HG03095 (cell line): ENCODE data around the gene ZNF780B.

Experiments used
- ATAC-seq: cut with Tn5 transposase; IDR thresholded peaks from one replicate; pipeline ENCODE4 v1.9.1; 2021; ENCODE audit warnings: moderate library complexity; ENCODE audit not compliant: unreplicated experiment

The ZNF780B gene

DNA sequence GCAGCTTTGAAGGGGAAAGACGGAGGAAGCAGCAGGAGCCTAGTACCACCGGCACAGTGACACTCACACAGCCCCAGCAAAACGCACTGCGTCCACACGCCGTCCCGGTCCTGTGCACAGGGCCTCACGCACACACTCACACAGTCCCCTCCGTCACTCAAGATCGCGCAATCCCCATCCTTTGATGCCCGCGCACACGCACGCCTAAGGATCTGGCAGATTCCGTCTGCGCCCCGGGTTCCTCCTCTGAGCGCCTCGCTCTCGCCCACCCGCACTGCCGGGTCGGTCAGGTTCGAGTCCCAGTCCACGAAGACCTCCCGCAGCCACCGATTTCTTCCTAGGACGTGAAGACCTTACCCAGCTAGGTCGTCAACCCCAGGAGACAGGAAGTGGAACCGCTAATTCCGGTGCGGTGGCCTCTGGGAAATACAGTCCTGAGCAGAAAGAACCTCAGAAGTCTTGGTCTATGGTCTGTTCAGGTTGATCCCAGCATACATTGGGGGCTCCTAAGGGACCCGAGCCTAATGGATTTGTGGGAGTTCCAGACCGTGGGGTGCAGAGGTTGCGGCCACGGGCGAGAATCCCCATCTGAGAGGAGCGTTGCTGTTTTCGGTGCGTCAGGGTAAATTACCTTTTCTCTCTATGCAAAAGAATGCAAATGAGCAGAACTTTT, at the start of gene ZNF780B:
TSS of gene ZNF780B (minus strand) at position 400 of the 673 bp plus-strand sequence. CDS start 5,899 bp downstream, outside the sequence.
- ATAC-seq = no peak

DNA sequence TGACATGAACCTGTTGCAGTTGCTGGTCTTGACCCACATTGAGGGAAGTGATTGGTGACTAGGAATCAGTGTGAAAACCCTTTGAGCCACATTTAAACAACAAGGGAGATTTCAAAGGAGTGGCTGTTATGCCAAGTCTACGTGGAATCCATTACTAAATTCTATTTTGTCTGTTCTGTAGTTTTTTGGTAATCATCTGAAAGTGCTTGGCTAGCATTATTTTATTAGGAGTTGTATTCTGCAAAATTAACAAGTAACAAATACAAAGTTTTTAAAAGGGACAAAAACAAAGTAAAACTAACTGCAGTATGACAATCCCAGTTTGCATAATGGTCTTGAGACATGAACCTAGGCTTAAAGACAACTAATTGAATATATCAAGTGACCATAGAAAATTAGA, 48.7 kb upstream of the ZNF780B start:
- ATAC-seq = no peak

DNA sequence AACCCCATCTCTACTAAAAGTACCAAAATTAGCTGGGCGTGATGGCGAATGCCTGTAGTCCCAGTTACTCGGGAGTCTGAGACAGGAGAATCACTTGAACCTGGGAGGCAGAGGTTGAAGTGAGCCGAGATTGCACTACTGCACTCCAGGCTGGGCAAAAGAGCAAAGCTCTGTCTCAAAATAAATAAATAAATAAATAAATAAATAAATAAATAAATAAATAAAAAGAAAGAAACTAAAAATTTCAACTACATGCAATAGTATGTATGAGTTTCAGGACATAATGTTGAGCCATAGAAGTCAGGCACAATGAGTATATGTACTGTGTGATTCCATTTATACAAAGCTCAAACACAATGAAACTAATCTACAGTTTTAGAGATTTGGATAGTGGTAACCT, 47.6 kb upstream of the ZNF780B start:
- no peak for ATAC-seq

DNA sequence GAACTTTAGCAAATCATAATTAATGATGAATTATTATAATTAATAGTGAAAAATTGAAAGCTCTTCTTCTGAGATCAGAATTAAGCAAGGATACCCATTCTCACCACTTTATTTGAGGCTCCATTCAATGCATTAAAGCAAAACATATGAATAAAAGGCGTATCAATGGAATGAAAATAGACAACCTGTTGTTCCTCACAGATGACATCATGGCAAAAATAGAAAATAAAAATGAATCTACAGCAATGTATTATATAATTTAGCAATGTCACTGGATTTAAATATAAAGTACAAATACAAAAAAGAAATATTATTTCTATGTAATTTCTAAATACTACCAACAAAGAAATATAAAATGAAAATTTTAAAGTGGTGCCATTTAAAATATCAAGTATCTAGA, 45.8 kb upstream of the ZNF780B start:
- no peak for ATAC-seq

DNA sequence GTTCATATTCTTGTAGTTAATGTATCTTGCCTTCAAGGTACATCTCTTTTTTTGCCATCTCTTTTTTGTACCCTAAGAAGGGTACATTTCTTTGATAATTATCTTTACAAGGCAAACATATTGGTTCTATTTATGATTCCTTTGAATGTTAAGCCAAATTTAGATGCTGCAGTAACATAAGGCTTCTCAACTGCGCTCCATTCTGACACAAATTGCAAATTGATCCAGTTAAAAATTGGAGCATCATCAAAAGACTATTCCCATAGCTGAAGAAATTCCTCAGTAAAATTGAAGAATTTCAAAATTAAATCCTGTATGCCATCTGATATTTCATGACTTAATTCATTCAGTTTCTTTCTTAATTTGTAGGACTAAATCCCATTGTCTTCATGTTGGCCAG, 37.4 kb upstream of the ZNF780B start:
- ATAC-seq = no peak

DNA sequence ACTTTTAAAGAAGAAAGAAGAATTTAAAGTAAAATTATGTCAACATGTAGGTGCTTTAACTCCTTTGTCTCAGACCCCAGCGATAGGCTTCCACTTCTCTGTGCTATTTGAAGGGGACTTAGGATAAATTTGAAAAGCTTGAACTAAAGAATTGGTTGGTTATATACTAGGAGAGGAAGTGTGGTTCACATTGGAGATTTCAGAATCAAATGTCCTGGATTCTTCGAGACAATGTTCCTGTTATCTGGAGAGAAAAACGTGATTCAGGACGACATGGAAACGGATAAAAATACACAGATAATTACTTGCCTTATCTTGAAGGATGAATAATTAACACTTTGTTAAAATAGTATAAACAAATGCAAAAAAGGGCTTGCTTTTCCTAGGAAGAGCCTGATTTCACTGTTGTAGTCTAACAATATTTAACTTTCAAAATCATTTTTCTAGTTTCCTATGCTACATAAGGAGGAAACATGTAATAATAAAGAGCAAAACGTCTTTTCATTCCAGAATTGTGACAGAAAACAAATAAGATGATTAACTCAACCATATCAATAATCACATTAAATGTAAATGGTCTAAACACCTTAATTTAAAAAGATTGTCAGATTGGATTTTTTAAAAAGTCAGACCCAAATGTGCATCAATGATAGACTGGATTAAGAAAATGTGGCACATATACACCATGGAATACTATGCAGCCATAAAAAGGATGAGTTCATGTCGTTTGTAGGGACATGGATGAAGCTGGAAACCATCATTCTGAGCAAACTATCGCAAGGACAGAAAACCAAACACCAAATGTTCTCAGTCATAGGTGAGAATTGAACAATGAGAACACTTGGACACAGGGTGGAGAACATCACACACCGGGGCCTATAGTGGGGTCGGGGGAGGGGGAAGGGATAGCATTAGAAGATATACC, 35.4 kb upstream of the ZNF780B start:
- ATAC-seq = no peak

DNA sequence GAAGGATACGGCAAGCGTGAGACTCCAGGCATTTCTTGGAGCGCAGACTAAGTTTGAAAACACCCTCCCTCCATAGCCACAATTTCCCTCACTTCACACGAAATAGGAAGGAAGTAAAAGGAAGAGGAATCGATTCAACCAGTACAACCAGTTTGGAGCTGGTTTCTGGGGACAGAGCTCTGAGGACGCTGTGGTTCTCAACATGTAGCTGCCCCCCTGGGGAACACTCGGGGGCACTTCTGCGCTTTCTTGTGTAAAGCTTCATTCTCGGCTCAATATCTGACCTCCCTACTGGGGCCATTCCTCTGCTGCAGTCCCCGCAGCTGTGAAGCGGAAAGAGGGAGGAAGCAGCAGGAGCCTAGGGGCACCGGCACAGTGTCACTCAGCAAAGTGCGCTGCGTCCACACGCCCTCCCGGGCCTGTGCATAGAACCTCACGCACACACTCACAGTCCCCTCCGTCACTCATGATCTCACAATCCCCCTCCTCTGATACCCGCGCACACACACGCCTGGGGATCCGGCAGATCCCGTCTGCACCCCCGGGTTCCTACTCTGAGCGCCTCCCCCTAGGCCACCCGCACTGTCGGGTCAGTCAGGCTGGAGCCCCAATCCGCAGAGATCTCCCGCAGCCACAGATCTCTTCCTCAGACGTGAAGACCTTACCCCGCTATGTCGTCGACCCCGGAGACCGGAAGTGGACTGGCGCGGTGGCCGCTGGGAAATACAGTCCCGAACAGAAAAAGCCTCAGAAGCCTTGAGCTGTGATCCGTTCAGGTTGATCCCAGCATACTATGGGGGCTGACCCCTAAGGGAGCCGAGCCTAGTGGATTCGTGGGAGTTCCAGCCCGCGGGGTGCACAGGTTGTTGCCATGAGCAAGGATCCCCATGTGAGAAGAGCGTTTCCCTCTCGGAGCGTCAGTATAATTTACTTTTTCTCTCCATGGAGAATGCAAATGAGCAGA, 34.5 kb upstream of the ZNF780B start, which contains the start of gene ZNF780A:
TSS of gene ZNF780A (minus strand) at position 703 of the 964 bp plus-strand sequence. CDS start 6,190 bp downstream, outside the sequence.
- ATAC-seq = peak; percentile 81

DNA sequence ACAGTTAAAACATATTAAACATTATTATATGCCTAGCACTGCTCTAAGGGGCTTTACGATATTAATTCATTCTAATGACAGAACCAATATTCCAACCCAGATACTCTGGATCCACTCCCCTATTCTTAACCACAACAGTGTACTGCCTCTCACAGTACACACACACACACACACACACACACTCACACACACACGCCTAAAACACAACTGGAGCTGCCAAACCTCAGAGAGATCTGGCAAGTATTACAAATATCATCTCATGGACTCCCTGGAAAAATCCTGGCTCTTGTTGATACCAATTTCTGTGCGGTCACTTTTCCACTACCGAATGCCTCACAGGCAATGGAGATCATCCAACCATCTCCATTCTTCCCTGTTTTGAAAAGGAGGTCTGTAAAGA, 33.4 kb upstream of the ZNF780B start:
- ATAC-seq = no peak

DNA sequence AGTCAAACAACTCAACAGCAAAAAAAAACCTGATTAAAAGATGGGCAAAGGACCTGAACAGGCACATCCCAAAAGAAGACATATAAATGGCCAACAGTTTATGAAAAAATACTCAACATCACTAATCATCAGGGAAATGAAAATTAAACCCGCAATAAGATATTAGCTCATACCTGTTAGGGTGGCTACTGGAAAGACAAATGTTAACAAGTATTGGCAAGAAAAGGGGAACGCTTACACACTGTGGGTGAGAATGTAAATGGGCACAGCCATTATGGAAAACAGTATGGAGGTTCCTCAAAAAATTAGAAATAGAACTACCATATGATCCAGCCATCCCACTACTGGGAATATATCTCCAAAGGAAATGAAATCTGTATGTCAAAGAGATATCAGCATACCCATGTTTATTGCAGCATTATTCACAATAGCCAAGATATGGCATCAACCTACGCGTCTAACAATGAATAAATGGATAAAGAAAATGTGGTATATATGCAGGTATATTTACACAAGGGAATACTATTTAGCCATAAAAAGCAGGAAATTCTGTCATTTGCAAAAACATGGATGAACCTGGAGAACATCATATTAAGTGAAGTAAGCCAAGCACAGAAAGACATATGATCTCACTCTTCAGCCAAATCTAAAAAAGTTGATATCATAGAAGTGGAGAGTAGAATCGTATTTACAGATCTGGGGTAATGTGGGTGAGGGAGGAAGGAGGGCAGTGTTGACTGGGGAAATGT, 32.4 kb upstream of the ZNF780B start:
- ATAC-seq = no peak

DNA sequence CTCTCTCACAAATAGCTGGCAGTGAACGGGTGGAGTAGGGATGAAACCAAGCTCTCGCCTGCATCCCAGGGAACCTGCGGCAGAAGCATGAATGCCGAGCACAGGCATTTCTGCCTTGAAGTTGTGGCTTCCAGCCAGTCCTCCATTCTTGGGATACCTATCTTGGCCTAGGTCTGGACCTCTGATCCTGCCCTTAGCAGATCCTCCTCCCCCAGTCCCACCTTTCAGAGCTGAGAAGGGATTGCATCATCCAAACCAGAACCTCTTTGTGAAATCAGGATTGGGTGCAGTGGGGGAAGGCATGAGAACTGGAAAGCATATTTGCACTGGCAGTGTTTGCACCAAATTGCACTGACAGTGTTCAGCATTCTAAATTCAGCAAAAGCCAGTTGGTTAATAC, 28.9 kb upstream of the ZNF780B start:
- no peak for ATAC-seq

DNA sequence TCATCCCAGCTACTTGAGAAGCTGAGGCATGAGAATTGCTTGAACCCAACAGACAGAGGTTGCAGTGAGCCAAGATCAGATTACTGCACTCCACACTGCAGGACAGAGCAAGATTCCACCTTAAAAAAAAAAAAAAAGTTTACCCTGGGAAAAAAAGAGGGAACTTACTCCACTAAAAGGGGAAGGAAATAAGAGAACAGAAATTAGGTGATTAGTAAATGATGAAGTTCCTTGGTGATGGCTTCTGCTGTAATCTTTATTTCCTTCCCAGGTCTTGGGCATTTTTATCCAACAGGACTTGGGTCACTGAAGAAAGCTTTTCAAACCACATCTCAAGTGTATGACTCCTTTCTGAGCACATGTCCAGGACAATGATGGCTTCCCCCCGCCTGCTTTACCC, 25.4 kb upstream of the ZNF780B start:
- no peak for ATAC-seq

DNA sequence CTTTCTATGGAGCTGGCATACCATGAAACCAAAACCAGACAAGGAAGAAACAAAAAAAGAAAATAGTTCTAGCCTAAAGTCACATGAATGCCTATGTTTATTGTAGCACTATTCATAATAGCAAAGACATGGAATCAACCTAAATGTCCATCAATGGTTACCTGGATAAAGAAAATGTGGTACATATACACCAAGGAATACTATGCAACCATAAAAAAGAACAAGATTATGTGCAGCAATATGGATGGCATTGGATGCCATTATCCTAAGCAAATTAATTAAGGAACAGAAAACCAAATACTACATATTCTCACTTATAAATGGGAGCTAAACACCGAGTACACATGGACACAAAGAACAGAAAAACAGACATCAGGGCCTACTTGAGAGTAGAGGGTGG, 24.3 kb upstream of the ZNF780B start:
- no peak for ATAC-seq

DNA sequence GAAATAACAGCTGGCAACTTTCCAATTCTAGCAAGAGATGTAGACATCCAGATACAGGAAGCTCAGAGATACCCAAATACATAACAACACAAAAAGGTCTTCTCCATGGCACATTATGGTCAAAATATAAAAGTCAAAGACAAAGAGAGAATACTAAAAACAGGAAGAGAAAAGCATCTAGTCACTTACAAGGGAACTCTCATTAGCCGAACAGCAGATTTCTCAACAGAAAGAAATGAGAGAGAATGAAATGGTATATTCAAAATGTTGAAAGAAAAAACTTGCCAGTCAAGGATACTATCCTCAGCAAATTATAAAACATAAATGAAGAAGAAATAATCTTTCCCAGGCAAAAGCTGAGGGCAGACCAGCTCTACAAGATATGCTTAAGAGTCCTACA, 22.3 kb upstream of the ZNF780B start:
- no peak for ATAC-seq

DNA sequence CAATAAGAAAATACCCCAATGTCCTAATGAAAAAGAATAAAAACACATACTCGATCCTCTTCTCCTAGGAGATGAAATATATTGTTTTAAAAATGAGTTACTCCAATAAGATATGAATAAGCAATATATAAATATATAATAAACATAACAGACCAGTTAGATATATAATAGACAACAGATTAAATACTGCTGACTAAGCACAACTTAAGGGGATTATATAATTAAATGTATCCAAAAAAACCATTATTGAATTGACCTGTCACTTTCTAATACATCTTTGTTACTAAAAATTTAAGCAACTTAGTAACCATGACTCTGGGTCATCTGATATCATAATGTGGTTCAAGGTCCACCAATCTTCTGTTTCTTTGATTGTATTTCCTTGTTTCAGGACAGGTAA, 14.0 kb upstream of the ZNF780B start:
- ATAC-seq = no peak

DNA sequence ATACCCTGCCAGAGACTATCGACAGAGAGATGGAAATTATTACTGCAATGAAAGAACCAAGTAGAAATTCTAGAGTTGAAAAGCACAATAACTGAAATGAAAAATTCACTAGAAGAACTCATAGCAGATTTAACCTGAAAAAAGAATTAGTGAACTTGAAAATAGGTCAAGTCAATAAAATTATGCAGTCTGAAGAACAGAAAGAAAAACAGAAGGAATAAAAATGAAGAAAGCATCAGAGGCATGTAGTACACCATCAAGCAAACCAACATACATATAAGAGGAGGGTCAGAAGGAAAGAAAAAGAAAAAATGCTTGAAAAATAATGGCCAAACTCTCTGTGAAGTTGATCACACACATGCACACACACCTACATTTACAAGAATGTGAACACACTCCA, 3.6 kb upstream of the ZNF780B start:
- ATAC-seq = no peak

DNA sequence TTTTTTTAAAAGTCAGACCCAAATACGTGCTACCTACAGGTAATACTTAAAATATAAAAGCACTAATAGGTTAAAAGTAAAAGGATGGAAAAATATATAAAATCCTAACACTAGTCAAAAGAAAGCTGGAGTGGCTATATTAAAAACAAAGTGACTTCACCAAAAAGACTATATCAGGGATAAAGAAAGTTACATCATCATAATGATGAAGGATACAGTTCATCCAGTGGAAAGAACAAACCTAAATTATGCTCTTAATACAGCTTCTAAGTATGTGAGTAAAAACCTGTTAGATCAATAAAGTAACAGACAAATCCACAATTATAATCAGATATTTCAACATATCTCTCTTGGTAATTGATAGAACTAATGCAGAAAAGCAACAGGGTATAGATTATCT, 1.1 kb upstream of the ZNF780B start:
- no peak for ATAC-seq

DNA sequence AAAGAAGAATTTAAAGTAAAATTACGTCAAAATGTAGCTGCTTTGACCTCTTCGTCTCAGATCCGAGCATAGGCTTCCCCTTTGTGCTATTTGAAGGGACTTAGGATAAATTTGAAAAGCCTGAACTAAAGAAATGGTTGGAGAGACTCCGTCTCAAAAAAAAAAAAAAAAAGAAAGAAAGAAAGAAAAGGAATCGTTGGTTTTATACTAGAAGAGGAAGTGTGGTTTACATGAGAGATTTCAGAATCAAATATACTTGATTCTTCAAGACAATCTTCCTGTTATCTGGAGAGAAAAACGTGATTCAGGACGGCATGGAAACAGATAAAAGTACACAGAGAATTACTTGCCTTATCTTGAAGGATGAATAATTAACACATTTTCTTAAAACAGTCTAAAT, 474 bp upstream of the ZNF780B start:
- ATAC-seq = no peak

DNA sequence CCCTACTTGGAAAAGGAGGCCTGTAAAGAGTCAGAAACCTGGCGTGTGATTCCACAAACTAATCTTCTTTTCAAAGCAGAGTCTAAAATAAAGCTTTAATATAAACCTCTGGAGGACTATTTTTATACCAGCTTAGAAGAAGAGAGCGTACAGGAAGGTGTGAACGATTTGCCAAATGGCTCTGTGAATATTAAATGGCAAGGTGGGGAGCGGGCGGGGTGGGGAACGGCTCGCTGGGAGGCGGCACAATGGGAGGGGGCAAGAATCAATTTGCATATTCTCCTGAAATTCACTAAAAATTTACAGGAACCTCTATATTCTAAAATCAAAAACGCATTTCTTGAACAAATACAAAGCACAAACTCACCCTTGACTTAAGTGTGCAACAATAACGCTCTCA, 982 bp downstream of the ZNF780B start:
- ATAC-seq = no peak

DNA sequence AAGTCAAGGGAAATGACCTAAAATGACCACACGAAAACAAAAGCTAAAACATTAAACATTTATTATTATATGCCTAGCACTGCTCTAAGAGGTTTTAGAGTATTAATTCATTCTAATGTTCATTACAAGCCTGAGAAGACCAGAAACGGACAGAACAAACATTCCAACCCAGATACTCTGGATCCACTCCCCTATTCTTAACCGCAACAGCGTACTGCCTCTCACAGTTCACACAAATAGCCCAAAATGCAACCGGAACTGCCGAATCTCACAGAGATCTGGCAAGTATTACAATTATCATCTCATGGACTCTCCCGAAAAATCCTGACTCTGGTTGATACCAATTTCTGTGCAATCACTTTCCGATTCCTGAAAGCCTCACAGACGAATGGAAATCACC, 1.4 kb downstream of the ZNF780B start:
- ATAC-seq = no peak

DNA sequence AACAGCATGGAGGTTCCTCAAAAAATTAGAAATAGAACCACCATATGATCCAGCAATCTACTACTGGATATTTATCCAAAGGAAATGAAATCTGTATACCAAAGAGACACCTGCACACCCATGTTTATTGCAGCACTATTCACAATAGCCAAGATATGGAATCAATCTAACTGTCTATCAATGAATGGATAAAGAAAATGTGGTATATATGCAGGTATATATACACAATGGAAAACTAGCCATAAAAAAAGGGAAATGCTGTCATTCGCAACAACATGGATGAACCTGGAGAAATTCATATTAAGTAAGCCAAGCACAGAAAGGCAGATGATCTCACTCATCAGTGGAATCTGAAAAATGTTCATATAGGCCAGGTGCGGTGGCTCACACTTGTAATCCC, 2.5 kb downstream of the ZNF780B start:
- no peak for ATAC-seq
